ENCODE data around the gene ANKRD60. TPM values are rescaled to one million over a fixed set of nuclear protein-coding genes. Genes with fewer than 3 reads are reported as not detected.

The ANKRD60 gene
- total and polyA plus RNA-seq, 2 of the 4 experiments (the other 2 are of a cell fraction): not detected

GRCh38 chr20:58241766-58242465 is 13.5 kb upstream of the ANKRD60 start:
- H3K4me3 ChIP-seq (ENCODE audit: insufficient read depth, low read depth, low read length): no peak overlapping the region
- H3K9me3 ChIP-seq (ENCODE audit: control insufficient read depth, insufficient read depth, low read length): no peaks in the 10 kb centered on the region
- no peak overlapping the region for H3K4ac ChIP-seq (ENCODE audit: low read depth, low read length)
- BruUV-seq (replicated peaks): no TSS peak
- H3K4me1 ChIP-seq (ENCODE audit: control insufficient read depth, insufficient read depth, low read length): peaks cover 16% of the 10 kb centered on the region
- no peak overlapping the region for H2AFZ ChIP-seq (replicated peaks; ENCODE audit: low read length, poor library complexity)
- H3K14ac ChIP-seq (replicated peaks; ENCODE audit: low read depth, low read length): no peak overlapping the region
- H4K20me1 ChIP-seq (ENCODE audit: insufficient read depth, low read length): peaks cover 4% of the 10 kb centered on the region; the same call in 1 of the 2 replicates
- no peak overlapping the region for H2BK5ac ChIP-seq (ENCODE audit: low read depth, low read length, poor library complexity, severe bottlenecking)
- in situ Hi-C loops (cut with MboI; ENCODE audit: low sequenced_read_pairs) (loop anchor here (25.0 kb wide), 1 partner anchor 795 kb away; the partner anchor contains the start of genes ATP5F1E and PRELID3B), dilution Hi-C loops (cut with HindIII; ENCODE audit: low sequenced_read_pairs, unreplicated experiment) (loop anchor here (25.0 kb wide), 1 partner anchor 420 kb away; the partner anchor contains the start of gene STX16), intact Hi-C loops (cut with micrococcal nuclease) (no loop called here)
- H4K91ac ChIP-seq (ENCODE audit: insufficient read depth, low read depth, low read length): no peak overlapping the region
- no peak overlapping the region for H2AK5ac ChIP-seq (ENCODE audit: low read depth, low read length)
- H4K5ac ChIP-seq (ENCODE audit: low read depth, low read length): no peak overlapping the region
- no peak overlapping the region for H2BK120ac ChIP-seq (ENCODE audit: low read depth, low read length)
- no peak for TF ChIP-seq RCOR1 (IDR thresholded peaks at IDR 0.05; ENCODE audit: insufficient replicate concordance, low read length)
- ATAC-seq (ENCODE audit: low read depth) (no peak), DNase-seq (no peak)
- peaks cover 22% of the 10 kb centered on the region for H3K9me1 ChIP-seq (ENCODE audit: insufficient read depth, low read length)
- no peak overlapping the region for H3K18ac ChIP-seq (ENCODE audit: low read depth, low read length)
- H3K36me3 ChIP-seq (ENCODE audit: control insufficient read depth, insufficient read depth, low read length): peaks cover 28% of the 10 kb centered on the region
- no peak overlapping the region for H3K9ac ChIP-seq (ENCODE audit: low read depth, low read length)
- no peak overlapping the region for H4K8ac ChIP-seq (ENCODE audit: low read depth in 2 of 2, low read length in 2 of 2)
- H3K56ac ChIP-seq (ENCODE audit: extremely low read depth, insufficient read depth, low read length): no peak overlapping the region
- peaks cover 0 to 29% of the 10 kb centered on the region in 2 experiments; a peak in 2 of 4 replicates for H3K79me1 ChIP-seq (ENCODE audit: low read depth in 1 of 2, low read length in 2 of 2)
- WGBS, 2 experiments (ENCODE audit: extremely low coverage in 2 of 2, insufficient read length in 1 of 2): no CpG with 5 or more reads among the region's 6 CpGs
- H2AK9ac ChIP-seq (replicated peaks; ENCODE audit: low read depth, low read length, poor library complexity): no peak overlapping the region
- H2BK20ac ChIP-seq (ENCODE audit: low read depth, low read length): no peak overlapping the region
- H3K4me2 ChIP-seq (ENCODE audit: low read depth, low read length): no peak overlapping the region
- CTCF ChIA-PET: no interaction called here
- H3K27me3 ChIP-seq (ENCODE audit: control insufficient read depth, insufficient read depth, low read length): no peaks in the 10 kb centered on the region
- no peak overlapping the region for H3K23ac ChIP-seq (ENCODE audit: low read depth, low read length)
- no peak overlapping the region for H3K27ac ChIP-seq (ENCODE audit: insufficient read depth, low read length)
- H2BK15ac ChIP-seq (ENCODE audit: low read depth, low read length): no peak overlapping the region
- POLR2A ChIA-PET (ENCODE audit: unreplicated experiment): no interaction called here

Measured in IMR-90 (cell line).